GM21515 (cell line): ENCODE measurements around the gene MAN2C1.
A peak's percentile ranks its signal among the peaks of the same experiment; 100 is the strongest.
"Not testable (repeated sequence)": the region's sequence is repeated elsewhere in the genome, so short reads cannot be mapped to it uniquely, and the experiment has no call there.

Source experiments
- ATAC-seq: cut with Tn5 transposase; IDR thresholded peaks from one replicate; pipeline ENCODE4 v1.9.1; 2021; ENCODE audit not compliant: unreplicated experiment

MAN2C1 gene

DNA sequence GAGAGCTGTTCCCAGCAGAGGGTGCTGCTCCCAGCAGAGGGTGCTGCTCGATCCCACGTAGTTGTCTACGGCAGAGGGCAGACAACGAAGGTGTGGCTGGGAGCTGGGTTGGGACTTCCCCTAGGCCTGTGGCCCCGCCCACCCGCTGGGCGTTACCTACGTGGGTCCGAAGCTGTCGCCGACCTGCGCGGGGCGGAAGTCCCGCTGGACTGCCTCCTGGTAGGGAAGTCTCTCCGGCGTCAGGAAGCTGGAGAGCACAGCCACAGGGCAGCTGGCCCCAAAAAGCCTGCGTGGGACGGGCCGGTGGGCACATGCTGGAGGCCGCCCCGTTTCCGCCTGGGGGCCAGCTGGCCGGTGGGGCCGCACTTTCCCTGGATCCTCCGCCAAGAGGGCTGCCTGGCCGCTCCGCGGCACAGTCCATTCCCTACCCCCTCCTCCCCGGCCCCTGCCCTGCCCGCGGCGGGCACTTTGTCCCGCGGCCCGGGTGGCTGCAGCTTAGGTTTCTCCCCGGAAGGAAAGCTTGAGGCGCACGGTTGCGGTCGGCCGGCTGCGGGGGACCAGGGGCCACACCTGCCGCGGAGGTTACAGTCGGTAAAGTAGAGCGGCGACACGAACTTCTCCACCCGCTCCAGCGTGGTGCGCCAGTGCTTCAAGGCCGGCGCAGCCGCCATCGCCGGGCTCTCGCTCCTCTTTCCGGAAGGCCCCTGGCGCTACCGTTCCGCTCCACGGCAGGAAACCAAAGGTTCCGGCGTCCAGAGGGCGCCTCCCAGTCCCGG is at the start of gene MAN2C1:
Gene MAN2C1, minus strand, starts transcription at position 695 of the 776 bp plus-strand sequence. Its CDS starts 24 bp downstream, at position 671.
- peak; percentile 85 for ATAC-seq

DNA sequence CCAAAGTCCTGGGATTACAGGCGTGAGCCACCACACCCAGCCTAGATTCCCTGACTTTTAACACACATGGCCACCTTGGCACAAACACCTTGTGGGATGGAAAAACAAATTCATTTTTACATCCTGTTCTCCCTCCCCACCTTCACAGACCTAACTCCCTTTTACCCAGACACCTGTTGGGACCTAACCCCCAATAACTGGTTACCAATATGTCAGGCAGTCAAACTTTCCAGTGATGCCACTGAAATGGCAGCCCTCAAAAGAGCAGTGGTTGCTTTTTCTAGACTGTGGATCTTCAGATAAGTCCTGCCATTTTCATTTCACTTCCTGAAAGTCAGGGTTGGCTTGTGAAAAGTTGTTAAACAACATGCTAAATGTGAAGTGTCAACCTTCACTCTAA is 48.2 kb upstream of the MAN2C1 start:
- no peak for ATAC-seq

DNA sequence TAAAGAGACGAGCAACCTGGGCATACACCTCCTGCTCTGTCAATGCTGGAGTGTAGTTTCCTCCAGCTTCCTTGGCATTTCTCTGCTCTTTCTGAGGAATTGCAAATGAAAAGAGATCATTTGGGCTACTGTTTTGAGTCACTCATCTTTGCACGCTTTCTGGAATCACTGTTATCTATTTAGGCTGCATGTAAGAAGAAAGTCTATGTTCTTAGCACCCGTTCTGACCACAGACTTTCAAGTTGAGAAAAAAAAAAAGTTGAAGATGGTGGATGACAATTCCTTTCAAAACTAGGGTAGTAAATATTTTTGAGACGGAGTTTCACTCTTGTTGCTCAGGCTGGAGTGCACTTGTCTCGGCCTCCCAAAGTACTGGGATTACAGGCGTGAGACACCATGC is 41.8 kb upstream of the MAN2C1 start:
- ATAC-seq, result no peak

- no peak for ATAC-seq
Measured at GRCh38 chr15:75407083-75407482, 38.7 kb upstream of the MAN2C1 start.

GRCh38 chr15:75403892-75404291 is 35.5 kb upstream of the MAN2C1 start:
- no peak for ATAC-seq

GRCh38 chr15:75397494-75397893 is 29.1 kb upstream of the MAN2C1 start:
- ATAC-seq, result no peak

DNA sequence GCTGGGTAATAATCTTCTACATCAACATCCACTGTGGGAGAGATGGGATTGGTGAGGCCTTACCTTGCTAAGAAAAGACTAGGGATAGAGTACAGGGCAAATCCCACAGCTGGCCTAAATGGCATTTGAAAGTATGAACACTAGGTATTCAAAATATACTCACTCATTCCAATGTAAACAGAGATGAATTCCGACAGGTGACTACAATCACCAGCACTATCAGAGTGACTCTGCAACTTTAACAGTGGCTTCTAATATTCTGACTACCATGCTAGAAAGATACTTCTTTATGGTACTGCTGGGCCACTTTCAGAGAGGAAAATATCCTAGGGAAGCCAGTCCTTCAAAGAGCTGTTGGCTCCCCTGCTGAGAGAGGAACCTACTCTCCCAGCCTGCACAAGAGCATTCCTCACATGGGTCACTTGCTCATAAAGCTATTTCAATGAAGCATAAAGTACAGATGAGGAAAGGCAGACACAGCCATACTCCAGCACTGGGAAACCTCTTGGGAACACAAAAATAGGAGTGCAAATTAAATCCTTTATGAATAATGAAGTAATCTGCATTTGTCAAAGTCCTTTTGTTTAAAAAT is 21.5 kb upstream of the MAN2C1 start:
- ATAC-seq, result no peak

DNA sequence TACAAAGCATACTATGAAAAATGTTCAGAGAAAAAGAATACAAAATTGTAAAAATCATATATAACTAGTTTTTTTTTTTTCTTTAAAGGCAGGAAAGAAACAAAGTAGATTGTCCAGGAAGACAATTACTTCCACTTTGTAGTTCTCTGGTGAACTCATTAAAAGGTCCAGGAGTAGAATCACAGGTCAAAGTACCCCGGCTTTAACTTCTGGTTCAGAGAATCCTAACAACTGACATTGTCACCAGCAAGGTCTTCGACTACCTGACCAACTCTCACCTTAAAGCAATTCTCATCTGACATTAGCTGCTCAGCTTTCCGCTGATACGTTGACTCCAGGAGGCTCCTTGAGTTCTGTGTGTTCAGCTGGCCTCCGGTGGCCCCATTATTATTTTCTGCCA is 15.6 kb upstream of the MAN2C1 start:
- not testable (repeated sequence) for ATAC-seq

DNA sequence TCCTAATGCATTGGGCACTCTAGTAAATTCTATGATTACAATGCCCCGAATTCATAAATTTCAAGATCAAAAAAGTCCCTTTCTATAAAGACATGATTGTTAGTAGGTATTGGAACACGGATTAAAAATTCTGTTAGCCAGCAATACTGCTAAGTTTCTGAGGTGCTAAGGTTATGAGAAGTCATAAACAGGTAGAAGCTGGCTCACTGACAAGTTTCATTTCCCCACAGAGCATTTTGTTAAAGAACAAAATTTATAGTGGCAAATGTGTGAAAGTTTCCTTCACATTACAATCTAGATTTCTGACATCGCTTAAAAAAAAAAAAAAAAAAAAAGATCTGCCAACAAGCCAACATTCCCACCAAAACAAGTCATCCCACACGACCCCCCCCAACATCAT is 12.4 kb upstream of the MAN2C1 start:
- ATAC-seq, result no peak

DNA sequence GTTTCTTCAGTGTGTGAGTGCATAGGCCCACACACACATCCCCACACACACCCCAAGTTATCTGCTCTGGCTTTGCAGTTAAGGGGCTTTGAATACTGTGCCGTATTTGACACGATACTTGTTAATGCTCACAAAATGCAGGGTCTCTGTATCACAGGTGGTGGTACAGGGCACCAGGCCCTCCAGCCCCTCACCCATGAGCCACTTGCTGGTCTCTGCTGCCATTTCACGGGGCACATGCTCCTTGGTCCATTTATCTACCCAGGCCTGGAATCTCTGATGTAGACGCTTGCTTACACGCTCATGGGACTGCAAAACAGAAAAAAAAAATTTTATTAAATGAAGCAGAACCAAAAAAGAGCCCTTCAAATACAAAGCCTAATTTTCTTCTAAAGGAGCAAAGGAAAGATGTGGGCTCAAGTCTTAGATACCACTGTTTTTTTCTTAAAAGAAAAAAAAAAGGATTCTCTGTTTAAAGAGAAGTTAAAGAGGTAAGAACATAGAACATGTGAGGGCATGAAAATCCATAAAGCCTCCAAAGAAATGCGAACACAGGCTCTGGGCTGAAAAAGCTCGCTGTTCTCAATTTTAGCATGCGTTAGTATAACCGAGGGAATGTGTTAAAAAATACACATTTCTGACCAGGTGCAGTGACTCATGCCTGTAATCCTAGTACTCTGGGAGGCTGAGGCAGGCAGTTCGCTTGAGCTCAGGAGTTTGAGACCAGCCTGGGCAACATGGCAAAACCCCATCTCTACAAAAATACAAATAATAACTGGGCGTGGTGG is 3.7 kb upstream of the MAN2C1 start:
- ATAC-seq, result no peak

DNA sequence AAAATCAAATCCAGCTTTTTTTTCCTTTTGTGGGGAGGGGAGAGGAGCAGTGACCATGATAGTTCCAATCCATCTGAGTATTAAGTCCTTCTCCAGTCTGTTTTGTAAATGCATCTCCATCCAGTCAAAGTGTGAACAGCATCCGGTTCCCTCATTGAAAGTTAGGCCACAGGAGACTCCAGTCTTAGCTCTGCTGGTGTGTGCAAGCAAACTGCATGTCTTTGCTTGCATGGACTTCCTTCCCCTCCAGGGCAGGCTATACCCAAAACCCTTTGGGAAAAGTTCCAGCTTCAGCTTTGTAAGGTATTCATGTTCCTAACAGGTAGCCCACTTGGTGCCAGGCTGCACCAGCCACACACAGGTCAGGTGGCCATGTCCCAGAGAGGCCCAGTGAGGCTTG is 3.1 kb upstream of the MAN2C1 start:
- ATAC-seq, result no peak

- ATAC-seq, result no peak
Measured at GRCh38 chr15:75369897-75370581, 1.6 kb upstream of the MAN2C1 start.

DNA sequence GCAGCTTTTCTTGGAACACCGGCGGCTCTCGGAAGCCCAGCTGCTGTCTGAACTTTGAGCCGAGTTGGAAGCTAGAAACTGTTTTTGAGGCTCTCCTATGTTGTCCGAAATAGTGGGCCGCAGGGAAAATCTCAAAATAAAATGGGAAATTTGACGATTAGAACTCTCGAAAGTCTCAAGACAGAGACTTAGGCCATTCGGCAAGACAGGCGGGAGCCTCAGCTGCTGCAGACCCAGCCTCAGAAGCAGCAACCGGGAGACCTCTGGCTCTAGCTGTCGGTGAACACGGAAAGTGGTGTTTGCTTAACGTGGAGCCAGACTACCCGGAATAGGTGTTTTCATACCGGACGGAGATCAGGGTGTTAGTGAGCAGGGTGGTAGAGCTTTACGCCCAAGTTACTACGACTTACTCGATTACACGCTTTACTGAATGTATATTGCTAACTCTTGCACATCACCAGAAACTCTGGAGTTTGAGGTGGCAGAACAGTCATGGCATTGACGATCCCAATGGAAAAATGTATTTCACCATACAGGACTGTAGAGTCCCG is 357 bp upstream of the MAN2C1 start:
- ATAC-seq, result peak; percentile 4

GRCh38 chr15:75367406-75367912 is 948 bp downstream of the MAN2C1 start:
- ATAC-seq, result no peak

GRCh38 chr15:75367006-75367405 is 1.4 kb downstream of the MAN2C1 start:
- no peak for ATAC-seq

DNA sequence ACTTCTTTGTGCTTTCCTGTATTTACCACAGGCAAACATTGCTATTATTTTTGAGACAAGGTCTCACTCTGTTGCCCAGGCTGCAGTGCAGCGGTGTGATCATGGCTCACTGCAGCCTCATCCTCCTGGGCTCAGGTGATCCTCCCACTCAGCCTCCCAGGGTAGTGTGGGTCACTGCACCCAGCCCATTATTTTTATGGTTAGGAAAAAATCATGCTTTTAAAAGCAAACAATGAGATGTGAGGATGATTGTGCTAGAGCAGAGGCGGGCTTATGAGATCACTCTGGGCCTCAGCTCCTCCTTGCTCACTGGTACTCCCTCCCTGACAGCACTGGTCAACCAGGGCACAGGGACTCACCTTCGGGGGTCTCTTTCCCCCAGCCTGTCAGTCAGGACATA is 2.2 kb downstream of the MAN2C1 start:
- no peak for ATAC-seq

- ATAC-seq, result no peak
Measured at GRCh38 chr15:75364881-75365280, 3.5 kb downstream of the MAN2C1 start.

GRCh38 chr15:75363786-75364185 is 4.6 kb downstream of the MAN2C1 start:
- no peak for ATAC-seq

DNA sequence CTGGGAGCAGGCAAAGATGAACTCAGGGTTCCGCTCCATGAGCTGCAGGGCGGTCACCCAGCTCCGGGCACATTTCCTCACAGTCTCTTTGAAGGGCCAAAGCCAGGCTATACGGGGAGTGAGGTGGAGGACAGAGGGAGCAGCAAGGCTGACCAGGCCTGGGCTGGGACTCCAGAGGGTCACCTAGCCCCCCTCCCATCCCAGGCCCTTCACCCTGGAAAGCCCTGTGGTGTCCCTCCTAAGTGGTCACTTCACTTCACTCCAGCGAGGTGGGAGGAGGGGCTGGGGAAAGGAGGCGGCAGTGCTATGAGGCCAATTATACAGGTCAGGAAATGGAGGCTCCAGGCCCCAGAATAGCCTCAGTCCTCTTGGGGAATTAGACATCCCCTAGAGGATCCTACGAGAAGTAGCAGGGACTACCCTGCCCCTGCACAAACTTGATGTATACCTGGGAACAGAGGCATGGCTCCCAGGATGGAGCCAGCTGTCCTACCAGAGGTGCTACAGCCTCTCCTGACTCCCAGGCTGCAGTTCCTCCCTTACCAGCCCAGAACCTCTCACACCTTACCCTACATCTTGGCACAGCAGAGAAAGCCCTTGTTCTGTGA is 5.7 kb downstream of the MAN2C1 start:
- ATAC-seq, result no peak

DNA sequence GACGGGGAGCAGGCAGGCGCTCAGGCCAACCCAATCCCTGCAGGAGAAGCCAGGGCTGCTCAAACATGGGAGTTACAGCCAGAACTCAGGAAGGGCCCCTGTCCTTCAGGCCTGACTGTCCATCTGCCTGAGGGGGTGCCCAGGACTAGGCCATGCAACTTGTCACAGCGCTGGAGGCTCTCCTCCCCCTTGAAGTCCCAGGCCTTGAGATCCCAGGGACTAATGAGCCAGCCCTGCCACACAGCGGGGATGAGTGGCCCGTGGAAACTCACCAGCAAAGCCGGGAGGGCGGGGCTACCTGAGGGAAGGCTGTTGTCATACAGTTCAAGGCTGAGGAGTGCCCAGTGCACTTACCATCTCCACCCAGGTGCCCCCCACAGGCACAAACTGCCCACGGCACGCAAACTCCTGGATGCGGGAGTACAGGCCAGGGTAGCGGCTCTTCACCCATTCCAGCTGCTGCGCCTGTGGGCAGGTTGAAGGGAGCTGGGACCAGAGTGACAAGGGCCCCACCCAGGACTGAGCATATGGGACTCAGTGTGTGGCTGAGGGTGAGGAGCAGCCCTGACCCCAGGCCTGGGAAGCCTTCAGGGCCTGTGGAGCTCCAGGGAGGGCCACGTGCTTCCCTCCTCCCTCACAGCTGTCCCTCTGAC is 6.3 kb downstream of the MAN2C1 start:
- no peak for ATAC-seq
